Suprapubic skin (tissue), 4 donors: ENCODE data around the gene LRRC7. TPM values are rescaled to one million over a fixed set of nuclear protein-coding genes. Genes with fewer than 3 reads are reported as not detected.

ENCODE experiments used
- DNase-seq, 2 donors: peaks; one replicate each; pipeline ENCODE4 v3.0.0-alpha.2; 2019; ENCODE audit warnings: low spot score in 2 of 2
- H3K27ac ChIP-seq: fragments of 200-600 bp; sonication (generic); one replicate; pipeline ENCODE4 v1.5.1; 2019
- H3K27me3 ChIP-seq: fragments of 200-600 bp; sonication (generic); one replicate; pipeline ENCODE4 v1.5.1; 2019
- H3K36me3 ChIP-seq: fragments of 200-600 bp; sonication (generic); one replicate; pipeline ENCODE4 v1.5.1; 2019
- H3K4me1 ChIP-seq: fragments of 200-600 bp; sonication (generic); one replicate; pipeline ENCODE4 v1.5.1; 2019
- H3K4me3 ChIP-seq: fragments of 200-600 bp; sonication (generic); one replicate; pipeline ENCODE4 v1.5.1; 2019; ENCODE audit warnings: mild to moderate bottlenecking
- H3K9me3 ChIP-seq: fragments of 200-600 bp; sonication (generic); one replicate; pipeline ENCODE4 v1.5.1; 2019
- EP300 ChIP-seq: sonication (generic); formaldehyde crosslinking; IDR thresholded peaks from one replicate; pipeline ENCODE4 v1.6.1; 2017; ENCODE audit warnings: antibody characterized with exemption
- POLR2A ChIP-seq, 2 donors: fragments of 450-650 bp; IDR thresholded peaks; one replicate each; pipeline ENCODE4 v1.6.1; 2017; ENCODE audit warnings: antibody characterized with exemption in 2 of 2, mild to moderate bottlenecking in 2 of 2, moderate library complexity in 2 of 2
- POLR2AphosphoS5 ChIP-seq, 3 donors: sonication (generic); formaldehyde crosslinking; IDR thresholded peaks; one replicate each; pipeline ENCODE4 v1.6.1; 2017; ENCODE audit warnings: antibody characterized with exemption in 3 of 3
- WGBS: methylation state at CpG from one replicate; pipeline ENCODE4 v1.1.5; 2018; 5-methylcytosine and 5-hydroxymethylcytosine counted together
- total RNA-seq, 4 donors: library from RNA; depleted of rRNA; stranded (reverse); fragments of >200 nt; gene quantifications; one replicate each; pipeline ENCODE4 v1.1.0, GENCODE V29; 2016
- TF ChIP-seq, protein P1 (sequence below), 2 donors: fragments of 200-600 bp in 1 of 2; fragments of 450-650 bp in 1 of 2; sonication (generic) in 1 of 2; IDR thresholded peaks; one replicate each; pipeline ENCODE4 v1.5.1; 2016 to 2019; ENCODE audit warnings: antibody characterized with exemption in 2 of 2, mild to moderate bottlenecking in 1 of 2, moderate library complexity in 1 of 2

The LRRC7 gene
- total RNA-seq, 4 donors from 2014 or later: 0.24 to 0.98 (median 0.47) TPM

- no peak for DNase-seq
- Histone ChIP-seq H3K4me3 (no peak overlapping the region), H3K9me3 (no peaks in the 10 kb centered on the region), H3K36me3 (no peaks in the 10 kb centered on the region), H3K4me1 (no peaks in the 10 kb centered on the region), H3K27me3 (no peaks in the 10 kb centered on the region), H3K27ac (no peak overlapping the region)
- TF ChIP-seq POLR2A (IDR thresholded peaks at IDR 0.05) (no peak), POLR2AphosphoS5 (IDR thresholded peaks at IDR 0.05) (no peak)
- WGBS: 44% methylated on average over 1 of the region's 1 CpG
Observed at GRCh38 chr1:69791311-69791710, 223.6 kb downstream of the LRRC7 start.

GRCh38 chr1:69794831-69795230 lies 227.1 kb downstream of the LRRC7 start:
- no peak for DNase-seq
- H3K27ac ChIP-seq: no peak overlapping the region
- H3K9me3 ChIP-seq: no peaks in the 10 kb centered on the region
- TF ChIP-seq POLR2AphosphoS5 (IDR thresholded peaks at IDR 0.05) (no peak), EP300 (no peak), POLR2A (IDR thresholded peaks at IDR 0.05) (no peak)
- TF ChIP-seq, protein P1, sequence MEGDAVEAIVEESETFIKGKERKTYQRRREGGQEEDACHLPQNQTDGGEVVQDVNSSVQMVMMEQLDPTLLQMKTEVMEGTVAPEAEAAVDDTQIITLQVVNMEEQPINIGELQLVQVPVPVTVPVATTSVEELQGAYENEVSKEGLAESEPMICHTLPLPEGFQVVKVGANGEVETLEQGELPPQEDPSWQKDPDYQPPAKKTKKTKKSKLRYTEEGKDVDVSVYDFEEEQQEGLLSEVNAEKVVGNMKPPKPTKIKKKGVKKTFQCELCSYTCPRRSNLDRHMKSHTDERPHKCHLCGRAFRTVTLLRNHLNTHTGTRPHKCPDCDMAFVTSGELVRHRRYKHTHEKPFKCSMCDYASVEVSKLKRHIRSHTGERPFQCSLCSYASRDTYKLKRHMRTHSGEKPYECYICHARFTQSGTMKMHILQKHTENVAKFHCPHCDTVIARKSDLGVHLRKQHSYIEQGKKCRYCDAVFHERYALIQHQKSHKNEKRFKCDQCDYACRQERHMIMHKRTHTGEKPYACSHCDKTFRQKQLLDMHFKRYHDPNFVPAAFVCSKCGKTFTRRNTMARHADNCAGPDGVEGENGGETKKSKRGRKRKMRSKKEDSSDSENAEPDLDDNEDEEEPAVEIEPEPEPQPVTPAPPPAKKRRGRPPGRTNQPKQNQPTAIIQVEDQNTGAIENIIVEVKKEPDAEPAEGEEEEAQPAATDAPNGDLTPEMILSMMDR (IDR thresholded peaks at IDR 0.05): no peak
- H3K27me3 ChIP-seq: no peaks in the 10 kb centered on the region
- no peak overlapping the region for H3K4me3 ChIP-seq
- H3K36me3 ChIP-seq: no peaks in the 10 kb centered on the region
- WGBS: 91% methylated on average over 7 of the region's 7 CpGs
- no peaks in the 10 kb centered on the region for H3K4me1 ChIP-seq

- no peaks in the 10 kb centered on the region for H3K9me3 ChIP-seq
- H3K27ac ChIP-seq: no peak overlapping the region
- no peaks in the 10 kb centered on the region for H3K36me3 ChIP-seq
- no peaks in the 10 kb centered on the region for H3K4me1 ChIP-seq
- H3K4me3 ChIP-seq: no peak overlapping the region
- DNase-seq: no peak
- TF ChIP-seq, protein P1 (IDR thresholded peaks at IDR 0.05): no peak
- TF ChIP-seq POLR2AphosphoS5 (IDR thresholded peaks at IDR 0.05) (no peak), EP300 (no peak), POLR2A (IDR thresholded peaks at IDR 0.05) (no peak)
- no peaks in the 10 kb centered on the region for H3K27me3 ChIP-seq
- WGBS: 53% methylated on average over 2 of the region's 2 CpGs
Observed at GRCh38 chr1:69814926-69815325, 247.2 kb downstream of the LRRC7 start.

GRCh38 chr1:69824932-69825331 lies 257.2 kb downstream of the LRRC7 start:
- Histone ChIP-seq H3K27me3 (no peaks in the 10 kb centered on the region), H3K9me3 (no peaks in the 10 kb centered on the region), H3K36me3 (no peaks in the 10 kb centered on the region), H3K4me3 (no peak overlapping the region), H3K27ac (no peak overlapping the region), H3K4me1 (no peaks in the 10 kb centered on the region)
- TF ChIP-seq, protein P1 (IDR thresholded peaks at IDR 0.05): no peak
- TF ChIP-seq EP300 (no peak), POLR2AphosphoS5 (IDR thresholded peaks at IDR 0.05) (no peak), POLR2A (IDR thresholded peaks at IDR 0.05) (no peak)
- DNase-seq: no peak

DNA sequence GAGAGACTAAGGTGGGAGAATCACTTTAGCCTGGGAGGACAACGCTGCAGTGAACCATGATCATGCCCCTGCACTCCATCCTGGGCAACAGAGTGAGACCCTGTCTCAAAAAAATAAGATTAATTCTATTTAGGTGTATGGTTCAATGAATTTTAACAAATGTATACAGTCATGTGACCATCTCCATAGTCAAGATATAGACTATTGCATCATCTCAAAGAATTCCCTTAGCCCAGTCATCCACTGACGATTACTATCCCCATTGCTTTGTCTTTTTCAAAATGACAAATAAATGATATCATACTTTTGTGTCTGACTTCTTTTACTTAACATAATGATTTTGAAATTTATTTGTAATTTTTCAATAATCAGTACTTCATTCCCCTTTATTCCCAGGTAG lies 260.0 kb downstream of the LRRC7 start:
- WGBS: 85% methylated on average over 2 of the region's 2 CpGs
- Histone ChIP-seq H3K27me3 (no peaks in the 10 kb centered on the region), H3K27ac (no peak overlapping the region), H3K4me1 (no peaks in the 10 kb centered on the region), H3K9me3 (no peaks in the 10 kb centered on the region), H3K36me3 (no peaks in the 10 kb centered on the region), H3K4me3 (no peak overlapping the region)
- TF ChIP-seq, protein P1 (IDR thresholded peaks at IDR 0.05): no peak
- TF ChIP-seq EP300 (no peak), POLR2AphosphoS5 (IDR thresholded peaks at IDR 0.05) (no peak), POLR2A (IDR thresholded peaks at IDR 0.05) (no peak)
- no peak for DNase-seq

- TF ChIP-seq, protein P1 (IDR thresholded peaks at IDR 0.05): no peak
- TF ChIP-seq POLR2A (IDR thresholded peaks at IDR 0.05): no peak
- TF ChIP-seq EP300: no peak
- no peak for TF ChIP-seq POLR2AphosphoS5 (IDR thresholded peaks at IDR 0.05)
Observed at GRCh38 chr1:69833536-69833935, 265.8 kb downstream of the LRRC7 start.

More at GRCh38 chr1:69833536-69833935, 265.8 kb downstream of the LRRC7 start:
- no peaks in the 10 kb centered on the region for H3K27me3 ChIP-seq
- H3K27ac ChIP-seq: no peak overlapping the region
- H3K36me3 ChIP-seq: no peaks in the 10 kb centered on the region
- DNase-seq: no peak
- no peak overlapping the region for H3K4me3 ChIP-seq
- H3K9me3 ChIP-seq: no peaks in the 10 kb centered on the region
- WGBS: 84% methylated on average over 3 of the region's 3 CpGs
- no peaks in the 10 kb centered on the region for H3K4me1 ChIP-seq
